ENCODE data around the gene CTSE. TPM values are rescaled to one million over a fixed set of nuclear protein-coding genes. Genes with fewer than 3 reads are reported as not detected.

CTSE gene
- total RNA-seq, 3 donors from 2014 or later (not counting 1 experiment from before 2014, with no cell fraction given): not detected

- Mint-ChIP-seq H3K4me1 (peaks cover 10 to 11% of the 10 kb centered on the region in 2 donors), H3K27me3 (ENCODE audit: low read depth in 2 of 2) (peaks cover 2 to 6% of the 10 kb centered on the region in 2 donors), H3K9me3 (no peaks in the 10 kb centered on the region), H3K27ac (no peak overlapping the region), H3K36me3 (no peaks in the 10 kb centered on the region), H3K4me3 (no peak overlapping the region)
- no peak for TF ChIP-seq CTCF (IDR thresholded peaks at IDR 0.05)
- intact Hi-C loops (cut with micrococcal nuclease): no loop called here
- 5% methylated on average over 6 of the region's 6 CpGs for WGBS (ENCODE audit: insufficient coverage)
- peak; percentile 50 to 67 (median 51) for ATAC-seq
- Histone ChIP-seq H3K27ac (ENCODE audit: low read length) (peak overlapping the region; percentile 74), H3K4me1 (ENCODE audit: control insufficient read depth, insufficient read depth, low read length) (peaks cover 21% of the 10 kb centered on the region), H3K36me3 (ENCODE audit: control insufficient read depth, insufficient read depth, low read length) (no peaks in the 10 kb centered on the region), H3K9me3 (ENCODE audit: control insufficient read depth, insufficient read depth, low read length) (no peaks in the 10 kb centered on the region), H3K4me3 (ENCODE audit: low read length) (no peak overlapping the region), H3K27me3 (ENCODE audit: control insufficient read depth, insufficient read depth, low read length) (no peaks in the 10 kb centered on the region)
- peak in 1 of 2 donors; percentile 68 for DNase-seq
Observed at GRCh38 chr1:206050655-206051235, 27.1 kb upstream of the CTSE start.

GRCh38 chr1:206049919-206050600 is 26.4 kb upstream of the CTSE start:
- Mint-ChIP-seq H3K36me3 (no peaks in the 10 kb centered on the region), H3K9me3 (no peaks in the 10 kb centered on the region), H3K4me1 (peaks cover 10 to 11% of the 10 kb centered on the region in 2 donors), H3K27me3 (ENCODE audit: low read depth in 2 of 2) (peaks cover 2 to 6% of the 10 kb centered on the region in 2 donors), H3K27ac (no peak overlapping the region), H3K4me3 (no peak overlapping the region)
- Histone ChIP-seq H3K9me3 (ENCODE audit: control insufficient read depth, insufficient read depth, low read length) (no peaks in the 10 kb centered on the region), H3K27ac (ENCODE audit: low read length) (peak overlapping the region; percentile 74), H3K36me3 (ENCODE audit: control insufficient read depth, insufficient read depth, low read length) (no peaks in the 10 kb centered on the region), H3K27me3 (ENCODE audit: control insufficient read depth, insufficient read depth, low read length) (no peaks in the 10 kb centered on the region), H3K4me3 (ENCODE audit: low read length) (no peak overlapping the region), H3K4me1 (ENCODE audit: control insufficient read depth, insufficient read depth, low read length) (peaks cover 21% of the 10 kb centered on the region)
- ATAC-seq (no peak), DNase-seq (no peak)
- TF ChIP-seq CTCF (IDR thresholded peaks at IDR 0.05): no peak
- intact Hi-C loops (cut with micrococcal nuclease): no loop called here
- 83% methylated on average over 2 of the region's 3 CpGs for WGBS (ENCODE audit: insufficient coverage)

- H3K4me1 Mint-ChIP-seq: peaks cover 10 to 11% of the 10 kb centered on the region in 2 donors
- peaks cover 2 to 6% of the 10 kb centered on the region in 2 donors for H3K27me3 Mint-ChIP-seq (ENCODE audit: low read depth in 2 of 2)
- H3K27ac ChIP-seq (ENCODE audit: low read length): peak overlapping the region; percentile 47
- H3K27ac Mint-ChIP-seq: no peak overlapping the region
- DNase-seq (no peak), ATAC-seq (peak in 1 of 3 donors; percentile 24)
- H3K4me3 Mint-ChIP-seq: no peak overlapping the region
- H3K36me3 Mint-ChIP-seq: no peaks in the 10 kb centered on the region
- H3K9me3 ChIP-seq (ENCODE audit: control insufficient read depth, insufficient read depth, low read length): no peaks in the 10 kb centered on the region
- H3K4me3 ChIP-seq (ENCODE audit: low read length): no peak overlapping the region
- H3K36me3 ChIP-seq (ENCODE audit: control insufficient read depth, insufficient read depth, low read length): no peaks in the 10 kb centered on the region
- H3K4me1 ChIP-seq (ENCODE audit: control insufficient read depth, insufficient read depth, low read length): peaks cover 21% of the 10 kb centered on the region
- intact Hi-C loops (cut with micrococcal nuclease): no loop called here
- TF ChIP-seq CTCF (IDR thresholded peaks at IDR 0.05): no peak
- no peaks in the 10 kb centered on the region for H3K9me3 Mint-ChIP-seq
- no peaks in the 10 kb centered on the region for H3K27me3 ChIP-seq (ENCODE audit: control insufficient read depth, insufficient read depth, low read length)
Observed at GRCh38 chr1:206049293-206049692, 25.6 kb upstream of the CTSE start.

All from natural killer cell (primary cell).